K562 (cell line): Measurements from ENCODE around the gene RAI1. TPM values are rescaled to one million over a fixed set of nuclear protein-coding genes. Genes with fewer than 3 reads are reported as not detected.

Source experiments
- CAMTA2 ChIP-seq: fragments of 250-450 bp; sonication (Bioruptor Pico); conservative IDR thresholded peaks from 2 replicates; pipeline ENCODE4 v1.5.1; 2022
- CHD2 ChIP-seq: IDR thresholded peaks from 2 replicates; pipeline ENCODE4 v1.6.1; 2011; ENCODE audit warnings: low read depth, low read length
- DNMT1 ChIP-seq: fragments of 450-650 bp; IDR thresholded peaks from 2 replicates; pipeline ENCODE4 v1.6.1; 2016; ENCODE audit warnings: antibody characterized with exemption, mild to moderate bottlenecking
- HCFC1 ChIP-seq: IDR thresholded peaks from 2 replicates; pipeline ENCODE4 v1.6.1; 2012; ENCODE audit warnings: low read depth, low read length, improper control_type of control experiment
- HDAC2 ChIP-seq: fragments of 450-650 bp; IDR thresholded peaks from 2 replicates; pipeline ENCODE4 v1.6.1; 2016; ENCODE audit warnings: mild to moderate bottlenecking
- HLTF ChIP-seq: fragments of 450-650 bp; IDR thresholded peaks from 2 replicates; pipeline ENCODE4 v1.6.1; 2016
- KDM1A ChIP-seq, 2 experiments: fragments of 450-650 bp; IDR thresholded peaks; 2 replicates each; pipeline ENCODE4 v1.6.1; 2016; ENCODE audit warnings: mild to moderate bottlenecking in 2 of 2
- PHB2 ChIP-seq: fragments of 450-650 bp; IDR thresholded peaks from 2 replicates; pipeline ENCODE4 v1.6.1; 2017; ENCODE audit warnings: low read depth
- PTBP1 ChIP-seq: fragments of 200-400 bp; formaldehyde crosslinking; IDR thresholded peaks from 2 replicates; pipeline ENCODE4 v1.6.1; 2017; ENCODE audit warnings: low read depth, low read length
- SIN3A ChIP-seq, 2 experiments: fragments of 150-350 bp in 1 of 2; IDR thresholded peaks; 2 replicates each; pipeline ENCODE4 v1.6.1; 2011 to 2016; ENCODE audit warnings: borderline replicate concordance in 2 of 2, low read depth in 2 of 2, low read length in 2 of 2, mild to moderate bottlenecking in 2 of 2, moderate library complexity in 2 of 2; ENCODE audit not compliant: control insufficient read depth in 1 of 2
- ZNF408 ChIP-seq: fragments of 250-450 bp; sonication (Bioruptor Pico); IDR thresholded peaks from 2 replicates; pipeline ENCODE4 v1.4.0; 2020; ENCODE audit warnings: low read depth, mild to moderate bottlenecking, moderate library complexity
- polyA plus RNA-seq, 8 experiments: library from polyadenylated mRNA; depleted of rRNA in 4 of 8; stranded (reverse) in 5 of 8; unstranded in 3 of 8; fragments of >200 nt; fragmentation: Nextera tagmentation in 2 of 8; fragmentation: Illumina TruSeq in 1 of 8; extraction: Ambion mirVana in 2 of 8; extraction: Trizol in 1 of 8; gene quantifications; 2 replicates each; pipeline versions ENCODE4 v1.2.1 to v1.2.3, GENCODE V29; 2011 to 2014; ENCODE audit warnings: inconsistent platforms in 1 of 8, missing spikeins in 1 of 8
- total RNA-seq, 7 experiments: library from RNA; depleted of rRNA in 6 of 7; stranded (reverse); fragments of >200 nt in 6 of 7; fragmentation: Illumina TruSeq in 2 of 7; extraction: Trizol in 2 of 7; gene quantifications; 2 replicates each; pipeline versions ENCODE4 v1.2.1 to v1.2.3, GENCODE V29; 2011 to 2021; ENCODE audit warnings: low replicate concordance in 1 of 7
- TF ChIP-seq, protein P1 (sequence below): sonication (generic); formaldehyde crosslinking; IDR thresholded peaks from 2 replicates; pipeline ENCODE4 v1.8.0; 2023; ENCODE audit warnings: mild to moderate bottlenecking, missing genetic modification reagents
- TF ChIP-seq, protein P2 (sequence below): sonication (generic); formaldehyde crosslinking; IDR thresholded peaks from 2 replicates; pipeline ENCODE4 v1.8.0; 2022; ENCODE audit warnings: missing genetic modification reagents, mild to moderate bottlenecking, borderline replicate concordance
- TF ChIP-seq, protein P3 (sequence below): fragments of 450-650 bp; IDR thresholded peaks from one replicate; pipeline ENCODE4 v1.6.1; 2018; ENCODE audit warnings: mild to moderate bottlenecking, moderate library complexity; ENCODE audit not compliant: partially characterized antibody
- TF ChIP-seq, protein P4 (sequence below): fragments of 250-450 bp; sonication (Bioruptor Pico); IDR thresholded peaks from 2 replicates; pipeline ENCODE4 v1.5.1; 2021; ENCODE audit warnings: mild to moderate bottlenecking
- TF ChIP-seq, protein P5 (sequence below): sonication (generic); formaldehyde crosslinking; IDR thresholded peaks from 2 replicates; pipeline ENCODE4 v1.8.0; 2022; ENCODE audit warnings: missing genetic modification reagents, mild to moderate bottlenecking, borderline replicate concordance

RAI1 gene
- total and polyA plus RNA-seq, 9 of the 15 experiments (the other 6 are each of a cell fraction or from before 2014, with no cell fraction given), result 0.68 to 19.9 (median 5.5) TPM

DNA sequence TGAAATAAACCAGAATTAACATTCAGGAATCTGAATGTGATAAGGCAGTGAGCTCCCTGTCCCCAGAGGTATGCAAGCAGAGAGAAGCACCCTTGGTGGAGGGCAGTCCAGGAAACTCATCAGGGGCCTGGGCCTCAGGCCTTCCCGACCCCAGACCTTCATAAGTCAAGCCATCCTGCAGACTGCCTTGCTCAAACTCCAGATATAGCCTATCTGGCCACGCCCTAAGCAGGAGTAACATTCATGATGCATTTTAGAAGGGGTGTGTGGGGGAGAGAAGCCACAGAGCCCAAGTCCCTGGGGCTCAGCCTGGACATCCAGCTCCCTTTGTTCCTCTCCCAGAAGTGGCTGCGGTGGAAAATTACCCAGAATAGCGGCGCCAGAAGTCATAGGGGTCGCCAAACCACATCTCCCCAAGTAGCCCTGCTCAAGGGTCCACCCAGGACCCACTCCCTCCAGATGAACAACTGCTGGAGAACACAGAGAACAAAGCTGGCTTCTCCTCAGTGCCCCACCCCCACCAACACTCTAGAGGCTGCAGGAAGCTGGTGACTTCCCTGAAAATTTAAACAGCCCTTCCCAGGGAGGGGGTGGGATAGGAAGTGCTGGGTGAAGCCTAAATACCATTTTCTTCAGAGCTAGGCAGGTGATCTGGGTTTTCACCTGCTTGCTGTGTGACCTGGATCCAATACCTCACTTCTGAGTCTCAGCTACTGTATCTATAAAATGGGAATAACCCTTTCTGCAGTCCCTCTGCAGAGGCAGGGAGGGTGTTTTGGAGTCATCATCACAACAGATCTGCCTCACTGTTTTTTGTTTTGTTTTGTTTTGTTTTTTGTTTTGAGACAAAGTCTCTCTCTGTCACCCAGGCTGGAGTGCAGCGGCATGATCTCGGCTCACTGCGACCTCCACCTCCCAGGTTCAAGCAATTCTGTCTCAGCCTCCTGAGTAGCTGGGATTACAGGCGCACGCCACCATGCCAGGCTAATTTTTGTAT lies 157.0 kb downstream of the RAI1 start (continued):
- TF ChIP-seq, protein P1, sequence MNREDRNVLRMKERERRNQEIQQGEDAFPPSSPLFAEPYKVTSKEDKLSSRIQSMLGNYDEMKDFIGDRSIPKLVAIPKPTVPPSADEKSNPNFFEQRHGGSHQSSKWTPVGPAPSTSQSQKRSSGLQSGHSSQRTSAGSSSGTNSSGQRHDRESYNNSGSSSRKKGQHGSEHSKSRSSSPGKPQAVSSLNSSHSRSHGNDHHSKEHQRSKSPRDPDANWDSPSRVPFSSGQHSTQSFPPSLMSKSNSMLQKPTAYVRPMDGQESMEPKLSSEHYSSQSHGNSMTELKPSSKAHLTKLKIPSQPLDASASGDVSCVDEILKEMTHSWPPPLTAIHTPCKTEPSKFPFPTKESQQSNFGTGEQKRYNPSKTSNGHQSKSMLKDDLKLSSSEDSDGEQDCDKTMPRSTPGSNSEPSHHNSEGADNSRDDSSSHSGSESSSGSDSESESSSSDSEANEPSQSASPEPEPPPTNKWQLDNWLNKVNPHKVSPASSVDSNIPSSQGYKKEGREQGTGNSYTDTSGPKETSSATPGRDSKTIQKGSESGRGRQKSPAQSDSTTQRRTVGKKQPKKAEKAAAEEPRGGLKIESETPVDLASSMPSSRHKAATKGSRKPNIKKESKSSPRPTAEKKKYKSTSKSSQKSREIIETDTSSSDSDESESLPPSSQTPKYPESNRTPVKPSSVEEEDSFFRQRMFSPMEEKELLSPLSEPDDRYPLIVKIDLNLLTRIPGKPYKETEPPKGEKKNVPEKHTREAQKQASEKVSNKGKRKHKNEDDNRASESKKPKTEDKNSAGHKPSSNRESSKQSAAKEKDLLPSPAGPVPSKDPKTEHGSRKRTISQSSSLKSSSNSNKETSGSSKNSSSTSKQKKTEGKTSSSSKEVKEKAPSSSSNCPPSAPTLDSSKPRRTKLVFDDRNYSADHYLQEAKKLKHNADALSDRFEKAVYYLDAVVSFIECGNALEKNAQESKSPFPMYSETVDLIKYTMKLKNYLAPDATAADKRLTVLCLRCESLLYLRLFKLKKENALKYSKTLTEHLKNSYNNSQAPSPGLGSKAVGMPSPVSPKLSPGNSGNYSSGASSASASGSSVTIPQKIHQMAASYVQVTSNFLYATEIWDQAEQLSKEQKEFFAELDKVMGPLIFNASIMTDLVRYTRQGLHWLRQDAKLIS, result no peak
- TF ChIP-seq KDM1A (IDR thresholded peaks at IDR 0.05) (peak in 1 of 2 experiments; percentile 55; a peak in 1 of 4 replicates), CHD2 (no peak), HLTF (no peak), HCFC1 (no peak), ZNF408 (CRISPR knock-in tag) (no peak), SIN3A (IDR thresholded peaks at IDR 0.05; ENCODE audit: borderline replicate concordance in 2 of 2, control insufficient read depth in 1 of 2, low read depth in 2 of 2, low read length in 2 of 2) (no peak), HDAC2 (no peak), DNMT1 (no peak), PHB2 (no peak), CAMTA2 (CRISPR knock-in tag) (no peak), PTBP1 (no peak)
- TF ChIP-seq, protein P2, sequence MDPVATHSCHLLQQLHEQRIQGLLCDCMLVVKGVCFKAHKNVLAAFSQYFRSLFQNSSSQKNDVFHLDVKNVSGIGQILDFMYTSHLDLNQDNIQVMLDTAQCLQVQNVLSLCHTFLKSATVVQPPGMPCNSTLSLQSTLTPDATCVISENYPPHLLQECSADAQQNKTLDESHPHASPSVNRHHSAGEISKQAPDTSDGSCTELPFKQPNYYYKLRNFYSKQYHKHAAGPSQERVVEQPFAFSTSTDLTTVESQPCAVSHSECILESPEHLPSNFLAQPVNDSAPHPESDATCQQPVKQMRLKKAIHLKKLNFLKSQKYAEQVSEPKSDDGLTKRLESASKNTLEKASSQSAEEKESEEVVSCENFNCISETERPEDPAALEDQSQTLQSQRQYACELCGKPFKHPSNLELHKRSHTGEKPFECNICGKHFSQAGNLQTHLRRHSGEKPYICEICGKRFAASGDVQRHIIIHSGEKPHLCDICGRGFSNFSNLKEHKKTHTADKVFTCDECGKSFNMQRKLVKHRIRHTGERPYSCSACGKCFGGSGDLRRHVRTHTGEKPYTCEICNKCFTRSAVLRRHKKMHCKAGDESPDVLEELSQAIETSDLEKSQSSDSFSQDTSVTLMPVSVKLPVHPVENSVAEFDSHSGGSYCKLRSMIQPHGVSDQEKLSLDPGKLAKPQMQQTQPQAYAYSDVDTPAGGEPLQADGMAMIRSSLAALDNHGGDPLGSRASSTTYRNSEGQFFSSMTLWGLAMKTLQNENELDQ, result no peak
- TF ChIP-seq, protein P3, sequence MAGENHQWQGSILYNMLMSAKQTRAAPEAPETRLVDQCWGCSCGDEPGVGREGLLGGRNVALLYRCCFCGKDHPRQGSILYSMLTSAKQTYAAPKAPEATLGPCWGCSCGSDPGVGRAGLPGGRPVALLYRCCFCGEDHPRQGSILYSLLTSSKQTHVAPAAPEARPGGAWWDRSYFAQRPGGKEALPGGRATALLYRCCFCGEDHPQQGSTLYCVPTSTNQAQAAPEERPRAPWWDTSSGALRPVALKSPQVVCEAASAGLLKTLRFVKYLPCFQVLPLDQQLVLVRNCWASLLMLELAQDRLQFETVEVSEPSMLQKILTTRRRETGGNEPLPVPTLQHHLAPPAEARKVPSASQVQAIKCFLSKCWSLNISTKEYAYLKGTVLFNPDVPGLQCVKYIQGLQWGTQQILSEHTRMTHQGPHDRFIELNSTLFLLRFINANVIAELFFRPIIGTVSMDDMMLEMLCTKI, result no peak
- TF ChIP-seq, protein P4, sequence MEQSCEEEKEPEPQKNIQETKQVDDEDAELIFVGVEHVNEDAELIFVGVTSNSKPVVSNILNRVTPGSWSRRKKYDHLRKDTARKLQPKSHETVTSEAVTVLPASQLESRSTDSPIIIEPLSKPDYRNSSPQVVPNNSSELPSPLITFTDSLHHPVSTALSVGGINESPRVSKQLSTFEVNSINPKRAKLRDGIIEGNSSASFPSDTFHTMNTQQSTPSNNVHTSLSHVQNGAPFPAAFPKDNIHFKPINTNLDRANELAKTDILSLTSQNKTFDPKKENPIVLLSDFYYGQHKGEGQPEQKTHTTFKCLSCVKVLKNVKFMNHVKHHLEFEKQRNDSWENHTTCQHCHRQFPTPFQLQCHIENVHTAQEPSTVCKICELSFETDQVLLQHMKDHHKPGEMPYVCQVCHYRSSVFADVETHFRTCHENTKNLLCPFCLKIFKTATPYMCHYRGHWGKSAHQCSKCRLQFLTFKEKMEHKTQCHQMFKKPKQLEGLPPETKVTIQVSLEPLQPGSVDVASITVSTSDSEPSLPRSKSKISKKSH, result no peak
- TF ChIP-seq, protein P5, sequence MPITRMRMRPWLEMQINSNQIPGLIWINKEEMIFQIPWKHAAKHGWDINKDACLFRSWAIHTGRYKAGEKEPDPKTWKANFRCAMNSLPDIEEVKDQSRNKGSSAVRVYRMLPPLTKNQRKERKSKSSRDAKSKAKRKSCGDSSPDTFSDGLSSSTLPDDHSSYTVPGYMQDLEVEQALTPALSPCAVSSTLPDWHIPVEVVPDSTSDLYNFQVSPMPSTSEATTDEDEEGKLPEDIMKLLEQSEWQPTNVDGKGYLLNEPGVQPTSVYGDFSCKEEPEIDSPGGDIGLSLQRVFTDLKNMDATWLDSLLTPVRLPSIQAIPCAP (CRISPR knock-in tag), result no peak
